Neuron (in vitro differentiated cells): ENCODE measurements around the gene ABCC1.
"Not testable (repeated sequence)": the region's sequence is repeated elsewhere in the genome, so short reads cannot be mapped to it uniquely, and the experiment has no call there.

ENCODE experiments used
- H2AFZ ChIP-seq: one replicate; pipeline ENCODE4 v1.6.1; 2013; ENCODE audit warnings: low read depth, mild to moderate bottlenecking, inconsistent platforms, low read length, moderate library complexity
- H3K27me3 ChIP-seq: one replicate; pipeline ENCODE4 v1.6.1; 2013; ENCODE audit warnings: low read length; ENCODE audit not compliant: insufficient read depth
- H3K36me3 ChIP-seq: one replicate; pipeline ENCODE4 v1.6.1; 2013; ENCODE audit warnings: low read length; ENCODE audit not compliant: insufficient read depth
- H3K4me1 ChIP-seq: one replicate; pipeline ENCODE4 v1.6.1; 2013; ENCODE audit warnings: low read length; ENCODE audit not compliant: insufficient read depth
- H3K4me3 ChIP-seq: 2 replicates; pipeline ENCODE4 v1.5.1; 2013; ENCODE audit warnings: mild to moderate bottlenecking, low read length, moderate library complexity
- H3K9me3 ChIP-seq: one replicate; pipeline ENCODE4 v1.6.1; 2013; ENCODE audit warnings: low read length

The ABCC1 gene

DNA sequence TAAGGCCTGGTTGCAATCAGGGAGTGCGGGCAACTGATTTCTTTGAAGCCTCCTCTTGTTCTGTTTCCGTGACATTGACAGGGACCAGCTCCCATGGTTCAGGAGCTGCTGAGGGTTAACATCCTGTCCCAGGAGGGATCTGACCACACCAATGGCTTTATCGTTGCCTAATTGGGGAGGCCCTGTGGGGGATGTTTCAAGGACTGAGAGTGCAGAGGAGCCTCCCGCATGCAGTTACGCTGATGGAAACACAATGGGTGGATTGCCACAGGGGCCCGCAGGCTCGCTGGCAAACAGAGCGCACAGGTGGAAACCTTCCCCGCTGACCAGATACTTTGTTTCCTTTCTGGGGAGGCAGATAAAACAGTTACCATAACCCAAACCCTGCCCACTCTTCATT lies 23.8 kb upstream of the ABCC1 start:
- H3K27me3 ChIP-seq, result no peaks in the 10 kb centered on the region
- no peak overlapping the region for H2AFZ ChIP-seq
- H3K36me3 ChIP-seq, result no peaks in the 10 kb centered on the region

GRCh38 chr16:15928261-15929104 lies 20.9 kb upstream of the ABCC1 start:
- no peaks in the 10 kb centered on the region for H3K36me3 ChIP-seq
- no peak overlapping the region for H3K4me3 ChIP-seq
- no peaks in the 10 kb centered on the region for H3K27me3 ChIP-seq
- H2AFZ ChIP-seq, result no peak overlapping the region
- no peaks in the 10 kb centered on the region for H3K4me1 ChIP-seq
- no peaks in the 10 kb centered on the region for H3K9me3 ChIP-seq

More for the DNA sequence above, 23.8 kb upstream of the ABCC1 start:
- no peak overlapping the region for H3K4me3 ChIP-seq
- no peaks in the 10 kb centered on the region for H3K9me3 ChIP-seq
- H3K4me1 ChIP-seq, result no peaks in the 10 kb centered on the region

DNA sequence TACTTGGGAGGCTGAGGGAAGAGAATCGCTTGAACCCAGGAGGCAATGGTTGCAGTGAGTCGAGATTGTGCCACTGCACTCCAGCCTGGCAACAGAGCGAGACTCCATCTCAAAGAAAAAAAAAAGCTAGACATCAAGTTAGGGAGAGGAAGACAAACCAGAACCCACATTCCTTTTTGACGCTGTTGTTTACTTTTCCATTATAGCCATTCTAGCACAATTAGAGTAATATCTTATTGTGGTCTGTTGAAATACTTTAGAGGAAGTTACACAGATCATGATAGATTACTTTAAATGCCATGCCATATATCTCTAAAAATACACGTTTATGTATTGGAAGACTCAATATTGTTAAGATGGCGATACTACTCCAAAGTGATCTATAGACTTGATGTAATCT lies 16.5 kb upstream of the ABCC1 start:
- H3K4me1 ChIP-seq, result no peaks in the 10 kb centered on the region
- H3K9me3 ChIP-seq, result no peaks in the 10 kb centered on the region
- no peaks in the 10 kb centered on the region for H3K36me3 ChIP-seq
- H2AFZ ChIP-seq, result no peak overlapping the region
- no peaks in the 10 kb centered on the region for H3K27me3 ChIP-seq
- no peak overlapping the region for H3K4me3 ChIP-seq

- Histone ChIP-seq H2AFZ (no peak overlapping the region), H3K4me3 (no peak overlapping the region), H3K4me1 (no peaks in the 10 kb centered on the region), H3K36me3 (no peaks in the 10 kb centered on the region), H3K9me3 (no peaks in the 10 kb centered on the region), H3K27me3 (no peaks in the 10 kb centered on the region)
Measured at GRCh38 chr16:15933781-15934180, 15.6 kb upstream of the ABCC1 start.

- H3K4me3 ChIP-seq, result no peak overlapping the region
- H3K36me3 ChIP-seq, result no peaks in the 10 kb centered on the region
- H3K4me1 ChIP-seq, result no peaks in the 10 kb centered on the region
- no peaks in the 10 kb centered on the region for H3K9me3 ChIP-seq
- no peaks in the 10 kb centered on the region for H3K27me3 ChIP-seq
- H2AFZ ChIP-seq, result no peak overlapping the region
Measured at GRCh38 chr16:15934991-15935390, 14.4 kb upstream of the ABCC1 start.

DNA sequence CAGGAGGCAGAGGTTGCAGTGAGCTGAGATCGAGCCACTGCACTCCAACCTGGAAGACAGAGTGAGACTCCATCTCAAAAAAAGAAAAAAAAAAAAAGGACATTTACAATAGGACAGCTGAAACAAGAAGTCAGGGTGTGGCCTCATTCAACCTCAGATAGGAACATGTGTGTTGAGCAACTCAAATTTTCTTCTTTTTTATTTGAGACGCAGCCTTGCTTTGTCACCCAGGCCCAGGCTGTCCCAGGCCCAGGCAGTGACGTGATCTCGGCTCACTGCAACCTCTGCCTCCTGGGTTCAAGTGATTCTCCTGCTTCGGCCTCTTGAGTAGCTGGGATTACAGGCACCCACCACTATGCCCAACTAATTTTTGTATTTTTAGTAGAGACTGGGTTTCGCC lies 12.6 kb upstream of the ABCC1 start:
- not testable (repeated sequence) for H3K4me1 ChIP-seq, H3K27me3 ChIP-seq, H3K9me3 ChIP-seq, H3K4me3 ChIP-seq, H3K36me3 ChIP-seq, H2AFZ ChIP-seq

DNA sequence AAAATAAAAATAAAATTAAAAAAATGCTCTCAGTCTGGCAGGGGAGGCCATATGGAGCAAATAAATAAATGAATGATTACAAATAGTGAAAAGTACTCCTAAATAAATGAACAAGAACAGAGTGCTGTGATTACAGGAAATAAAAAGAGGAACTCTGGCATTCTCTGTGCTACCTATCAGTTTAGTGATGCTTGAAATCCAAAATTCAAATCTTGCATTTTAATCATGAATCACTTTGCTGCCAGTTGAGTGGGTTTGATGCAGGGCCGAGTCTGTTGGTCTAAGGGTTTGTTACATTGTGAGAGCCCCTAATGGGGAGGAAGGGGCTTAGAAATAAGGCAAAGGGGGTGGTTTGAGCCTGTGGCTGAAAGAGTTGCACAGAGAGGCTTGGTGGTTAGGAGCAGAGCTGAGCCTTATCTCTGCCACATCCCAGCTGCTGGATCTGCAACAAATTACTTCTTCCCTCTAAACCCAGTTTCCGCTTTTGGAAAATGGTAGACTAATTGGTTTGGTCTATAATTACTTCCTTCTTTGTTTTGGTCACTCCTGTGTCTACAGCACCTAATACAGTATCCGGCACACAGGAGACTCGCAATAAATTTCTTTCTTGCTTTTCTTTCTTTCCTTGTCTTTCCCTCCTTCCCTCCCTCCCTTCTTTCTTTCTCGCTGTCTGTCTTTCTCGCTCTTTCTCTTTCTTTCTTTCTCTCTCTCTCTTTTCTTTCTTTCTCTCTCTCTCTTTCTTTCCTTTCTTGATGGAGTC lies 6.3 kb upstream of the ABCC1 start:
- Histone ChIP-seq H3K36me3 (no peaks in the 10 kb centered on the region), H2AFZ (no peak overlapping the region), H3K4me3 (no peak overlapping the region), H3K27me3 (peaks cover 5% of the 10 kb centered on the region), H3K4me1 (no peaks in the 10 kb centered on the region), H3K9me3 (no peaks in the 10 kb centered on the region)

DNA sequence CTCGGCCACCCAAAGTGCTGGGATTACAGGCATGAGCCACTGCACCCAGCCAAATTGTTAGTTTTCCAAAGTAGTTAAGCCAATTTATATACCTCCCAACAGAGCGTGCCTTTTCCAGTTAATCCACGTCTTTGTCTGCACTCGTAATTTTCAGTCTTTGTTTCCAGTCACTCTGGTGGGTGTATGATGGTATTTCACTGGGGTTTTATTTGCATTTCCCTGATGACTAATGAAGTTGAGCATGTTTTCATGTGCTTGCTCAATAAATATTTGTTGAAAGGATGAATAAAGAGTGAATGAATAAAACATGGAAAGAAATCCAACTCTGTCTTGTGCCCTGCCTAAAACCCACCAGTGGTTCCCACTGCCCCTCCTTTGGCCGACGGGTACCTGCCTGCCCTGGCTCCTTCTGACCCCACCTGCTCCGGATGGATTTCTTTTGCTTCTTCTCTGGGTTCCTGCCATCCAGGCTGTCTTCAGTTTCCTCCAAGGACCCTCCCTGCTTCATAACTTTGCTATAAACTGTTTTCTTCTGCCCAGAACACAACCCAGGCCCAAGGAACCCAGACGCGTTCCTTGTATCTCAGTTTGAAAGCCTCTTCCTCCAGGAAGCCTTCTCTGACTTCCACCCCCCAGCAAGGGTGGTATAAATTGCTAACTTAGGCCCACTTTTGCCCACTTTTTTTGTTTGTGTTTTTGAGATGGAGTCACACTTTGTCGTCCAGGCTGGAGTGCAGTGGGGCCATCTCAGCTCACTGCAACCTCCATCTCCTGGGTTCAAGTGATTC lies 3.0 kb upstream of the ABCC1 start:
- Histone ChIP-seq H3K27me3 (peaks cover 7% of the 10 kb centered on the region), H3K4me1 (peaks cover 12% of the 10 kb centered on the region), H3K4me3 (no peak overlapping the region), H2AFZ (no peak overlapping the region), H3K36me3 (no peaks in the 10 kb centered on the region), H3K9me3 (no peaks in the 10 kb centered on the region)

- Histone ChIP-seq H3K9me3 (no peaks in the 10 kb centered on the region), H3K4me1 (peaks cover 16% of the 10 kb centered on the region), H3K36me3 (no peaks in the 10 kb centered on the region), H2AFZ (no peak overlapping the region), H3K4me3 (no peak overlapping the region), H3K27me3 (peaks cover 5% of the 10 kb centered on the region)
Measured at GRCh38 chr16:15947983-15948509, 1.4 kb upstream of the ABCC1 start.

- peaks cover 16% of the 10 kb centered on the region for H3K4me1 ChIP-seq
- H3K9me3 ChIP-seq, result no peaks in the 10 kb centered on the region
- no peaks in the 10 kb centered on the region for H3K36me3 ChIP-seq
- H3K4me3 ChIP-seq, result peak overlapping the region; percentile 59
- H3K27me3 ChIP-seq, result peaks cover 2% of the 10 kb centered on the region
- peak overlapping the region; percentile 91 for H2AFZ ChIP-seq
Measured at GRCh38 chr16:15948532-15949209, 745 bp upstream of the ABCC1 start.

DNA sequence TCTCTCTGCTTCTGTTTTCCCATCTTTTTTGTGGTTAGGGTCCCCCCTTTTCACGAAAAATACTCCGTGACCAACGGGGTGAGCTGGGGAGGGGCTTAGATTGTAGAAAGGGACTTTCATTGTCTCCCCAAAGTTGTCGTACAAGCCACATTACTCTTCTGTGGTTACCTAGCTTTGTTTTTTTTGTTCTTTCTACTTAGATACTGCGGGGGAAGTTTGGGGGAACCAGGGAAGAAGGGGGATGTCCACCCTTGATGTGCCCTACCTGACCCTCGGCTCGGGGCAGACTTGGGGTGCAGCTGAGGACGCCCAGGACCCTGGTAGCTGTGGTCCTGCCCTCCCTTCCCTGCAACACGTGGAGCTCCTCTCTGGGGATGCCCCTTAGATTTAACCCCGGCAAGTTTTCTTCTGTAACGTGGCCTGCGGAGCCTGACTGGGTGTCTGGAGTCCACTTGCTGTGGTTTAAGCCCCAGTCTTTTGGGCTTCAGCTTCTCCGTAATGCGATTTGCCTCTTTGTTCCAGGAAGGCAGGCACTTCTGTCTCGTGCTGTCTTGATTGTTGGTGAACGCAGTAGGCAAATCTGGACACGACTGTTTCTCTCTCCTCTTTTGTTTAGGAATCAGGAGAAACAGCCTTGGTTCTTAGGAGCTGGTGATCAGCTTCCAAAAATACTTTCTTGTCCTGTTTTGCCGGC lies 892 bp downstream of the ABCC1 start:
- H3K4me1 ChIP-seq, result peaks cover 16% of the 10 kb centered on the region
- peaks cover 2% of the 10 kb centered on the region for H3K27me3 ChIP-seq
- H2AFZ ChIP-seq, result peak overlapping the region; percentile 94
- H3K4me3 ChIP-seq, result peak overlapping the region; percentile 72
- H3K36me3 ChIP-seq, result no peaks in the 10 kb centered on the region
- no peaks in the 10 kb centered on the region for H3K9me3 ChIP-seq

GRCh38 chr16:15950869-15951268 lies 1.5 kb downstream of the ABCC1 start:
- peak overlapping the region; percentile 94 for H2AFZ ChIP-seq
- no peaks in the 10 kb centered on the region for H3K9me3 ChIP-seq
- H3K4me1 ChIP-seq, result peaks cover 16% of the 10 kb centered on the region
- H3K36me3 ChIP-seq, result no peaks in the 10 kb centered on the region
- H3K4me3 ChIP-seq, result peak overlapping the region; percentile 72
- H3K27me3 ChIP-seq, result peaks cover 2% of the 10 kb centered on the region
